Right cardiac atrium (tissue), 5 donors: ENCODE results near the gene BSG. TPM values are rescaled to one million over a fixed set of nuclear protein-coding genes. Genes with fewer than 3 reads are reported as not detected.

Experiments
- ATAC-seq, 2 donors: fragments of 200-7000 bp; cut with Tn5 transposase; one replicate each; pipeline versions ENCODE4 v1.8.0 to v1.9.1; 2020; ENCODE audit warnings: moderate library complexity in 2 of 2, mild to moderate bottlenecking in 1 of 2
- DNase-seq, 3 donors: peaks; one replicate each; pipeline ENCODE4 v3.0.0-alpha.2; 2020
- H3K27ac ChIP-seq: one replicate; pipeline ENCODE4 v1.5.1; 2013; ENCODE audit warnings: mild to moderate bottlenecking, low read length, control low read depth, moderate library complexity
- H3K27me3 ChIP-seq: one replicate; pipeline ENCODE4 v1.6.1; 2013; ENCODE audit not compliant: control insufficient read depth, insufficient read depth
- H3K4me1 ChIP-seq: one replicate; pipeline ENCODE4 v1.6.1; 2013; ENCODE audit warnings: low read length; ENCODE audit not compliant: control insufficient read depth, insufficient read depth
- H3K4me3 ChIP-seq: one replicate; pipeline ENCODE4 v1.5.1; 2013; ENCODE audit warnings: low read length, control low read depth
- H3K9me3 ChIP-seq: one replicate; pipeline ENCODE4 v1.6.1; 2013; ENCODE audit warnings: low read length; ENCODE audit not compliant: control insufficient read depth
- WGBS: extraction: QIAGEN DNeasy Blood & Tissue Kit; methylation state at CpG from one replicate; pipeline ENCODE4 v1.1.7; 2013; 5-methylcytosine and 5-hydroxymethylcytosine counted together
- intact Hi-C, 4 donors: fragments of 100-400 bp; cut with DNase I; formaldehyde crosslinking; loops; one replicate each; pipeline versions ENCODE4 v1.11.0 to v1.14.0; 2022 to 2023
- long read RNA-seq, 4 donors: library from polyadenylated mRNA; unstranded; transcript quantifications; one replicate each; pipeline ENCODE4 v2.0.0, GENCODE V29; 2020 to 2021
- polyA plus RNA-seq: library from polyadenylated mRNA; stranded (reverse); fragments of 200-250 nt; gene quantifications from one replicate; pipeline ENCODE4 v1.2.3, GENCODE V29; 2013
- total RNA-seq, 4 donors: library from RNA; stranded (reverse); fragmentation: NEBNext Ultra II Directional; extraction: Animal tissue kit (Norgen Biotek cat#: 25700); gene quantifications; one replicate each; pipeline ENCODE4 v1.2.1, GENCODE V29; 2021
- donor health status: healthy with polysubstance abuse.
- donor health status: DM: no; HTN: yes; CAD: no.
- donor health status: DM: no; HTN: no; CAD: no.
- donor health status: DM: no; HTN: yes; CAD: no; lungs with severe emphysema.
- donor health status: DM: yes; HTN: yes; CAD: no.

The BSG gene
- total RNA-seq, result 1,000 to 10,000 TPM; 1,142 to 1,510 (median 1,274) TPM
- 1,705 TPM for polyA plus RNA-seq
- long read RNA-seq, donor 1, partial matches to known transcripts, result 226 of 2,495 reads
- long read RNA-seq, donor 1, other reads (novel, unspliced or antisense), result 2,269 of 2,495 reads
- long read RNA-seq, donor 2, partial matches to known transcripts, result 89 of 912 reads
- long read RNA-seq, donor 2, other reads (novel, unspliced or antisense), result 823 of 912 reads
- long read RNA-seq, donor 3, partial matches to known transcripts, result 2,362 of 2,603 reads
- long read RNA-seq, donor 3, other reads (novel, unspliced or antisense), result 241 of 2,603 reads
- long read RNA-seq, donor 4, partial matches to known transcripts, result 86 of 1,259 reads
- long read RNA-seq, donor 4, other reads (novel, unspliced or antisense), result 1,173 of 1,259 reads

DNA sequence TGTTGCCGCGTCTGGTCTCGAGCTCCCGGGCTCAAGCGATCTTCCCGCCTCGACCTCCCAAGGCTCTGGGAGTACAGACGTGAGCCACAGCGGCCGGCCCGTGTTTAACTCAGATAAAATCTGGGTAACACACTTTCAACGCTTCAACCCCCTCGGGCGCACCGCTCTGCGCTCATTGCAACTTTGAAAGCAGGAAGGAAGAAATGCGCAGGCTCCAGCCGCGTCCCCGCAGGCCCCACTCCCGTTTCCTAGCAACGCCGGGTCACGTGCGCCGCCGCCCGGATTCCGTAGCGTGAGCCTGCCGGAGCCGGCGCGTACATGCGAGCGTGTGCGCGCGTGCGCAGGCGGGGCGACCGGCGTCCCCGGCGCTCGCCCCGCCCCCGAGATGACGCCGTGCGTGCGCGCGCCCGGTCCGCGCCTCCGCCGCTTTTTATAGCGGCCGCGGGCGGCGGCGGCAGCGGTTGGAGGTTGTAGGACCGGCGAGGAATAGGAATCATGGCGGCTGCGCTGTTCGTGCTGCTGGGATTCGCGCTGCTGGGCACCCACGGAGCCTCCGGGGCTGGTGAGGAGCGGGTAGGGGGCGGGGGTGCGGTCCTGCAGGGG, at the start of gene BSG:
Gene BSG (plus strand): TSS at position 457 of the 603 bp plus-strand sequence. CDS start 39 bp downstream, at position 496.
- Histone ChIP-seq H3K27me3 (no peaks in the 10 kb centered on the region), H3K27ac (peak within 1 kb of the TSS; percentile 90), H3K9me3 (no peaks in the 10 kb centered on the region), H3K4me3 (peak within 1 kb of the TSS; percentile 91), H3K4me1 (peaks cover 2% of the 10 kb centered on the region)
- WGBS, result under 1% methylated on average over 79 of the region's 79 CpGs
- intact Hi-C loops, result loop anchor here in 2 of 4 donors (5.0 kb wide), 1 partner anchor 40 kb away; the partner anchor contains the start of gene CDC34 (in 2 of the 2)
- DNase-seq (peak; percentile 99 to 100 (median 99)), ATAC-seq (peak; percentile 79 to 86)

DNA sequence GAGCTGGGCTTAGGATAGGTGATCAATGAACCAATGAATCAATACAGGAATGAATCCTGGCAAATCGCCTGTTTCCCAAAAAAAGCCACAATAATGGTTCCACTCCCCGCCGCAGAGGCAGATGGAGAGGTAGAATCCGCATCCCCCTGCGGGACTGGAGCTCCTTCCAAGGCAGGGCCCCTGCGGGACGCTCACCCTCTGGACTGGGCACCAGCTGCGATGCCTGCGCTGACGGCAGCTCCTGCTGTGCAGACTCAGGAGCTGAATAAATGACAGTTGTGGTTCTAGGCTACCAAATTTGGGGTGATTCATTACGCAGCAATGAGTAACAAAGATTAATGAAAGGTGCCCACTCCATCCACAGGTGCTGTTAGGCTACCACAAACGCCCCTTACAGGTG, 49.7 kb upstream of the BSG start:
- H3K27me3 ChIP-seq, result no peaks in the 10 kb centered on the region
- H3K4me1 ChIP-seq, result no peaks in the 10 kb centered on the region
- intact Hi-C loops, result no loop called here
- no peak overlapping the region for H3K27ac ChIP-seq
- ATAC-seq (no peak), DNase-seq (peak in 1 of 3 donors; percentile 33)
- H3K4me3 ChIP-seq, result no peak overlapping the region
- H3K9me3 ChIP-seq, result no peaks in the 10 kb centered on the region
- 96% methylated on average over 12 of the region's 12 CpGs for WGBS

DNA sequence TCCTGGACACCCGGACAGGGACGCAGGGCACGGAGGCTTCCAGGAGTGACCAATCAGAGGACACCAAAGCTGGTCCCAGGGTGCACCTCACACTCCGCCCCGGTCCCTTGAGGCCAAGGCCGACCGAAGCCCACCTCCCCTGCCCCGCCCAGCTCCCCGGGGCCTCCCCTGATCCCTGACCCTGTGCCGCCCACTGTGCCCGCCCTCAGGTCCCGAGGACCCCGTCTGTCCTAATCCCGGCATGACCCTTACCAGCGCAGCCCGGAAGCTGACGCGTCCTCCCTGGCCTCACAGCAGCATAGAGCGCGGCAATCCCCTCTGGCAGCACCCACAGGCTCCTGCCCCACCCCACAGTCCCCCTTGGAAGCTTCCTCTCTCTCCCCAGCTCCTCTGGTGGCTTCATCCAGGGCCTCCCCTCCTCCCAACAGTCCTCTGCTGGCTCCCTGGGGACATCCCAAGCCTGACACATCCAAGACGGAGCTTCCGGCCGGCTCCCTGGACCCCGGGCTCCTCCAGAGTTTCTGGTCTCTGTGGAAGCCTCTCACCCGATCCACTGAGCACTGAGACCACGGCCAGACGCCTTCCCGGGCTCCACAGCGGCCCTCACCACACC, 48.2 kb upstream of the BSG start:
- ATAC-seq (peak; percentile 32 to 41), DNase-seq (peak in 1 of 3 donors; percentile 70)
- WGBS, result 62% methylated on average over 29 of the region's 29 CpGs
- no peak overlapping the region for H3K27ac ChIP-seq
- intact Hi-C loops, result no loop called here
- no peaks in the 10 kb centered on the region for H3K4me1 ChIP-seq
- H3K27me3 ChIP-seq, result no peaks in the 10 kb centered on the region
- no peaks in the 10 kb centered on the region for H3K9me3 ChIP-seq
- no peak overlapping the region for H3K4me3 ChIP-seq

DNA sequence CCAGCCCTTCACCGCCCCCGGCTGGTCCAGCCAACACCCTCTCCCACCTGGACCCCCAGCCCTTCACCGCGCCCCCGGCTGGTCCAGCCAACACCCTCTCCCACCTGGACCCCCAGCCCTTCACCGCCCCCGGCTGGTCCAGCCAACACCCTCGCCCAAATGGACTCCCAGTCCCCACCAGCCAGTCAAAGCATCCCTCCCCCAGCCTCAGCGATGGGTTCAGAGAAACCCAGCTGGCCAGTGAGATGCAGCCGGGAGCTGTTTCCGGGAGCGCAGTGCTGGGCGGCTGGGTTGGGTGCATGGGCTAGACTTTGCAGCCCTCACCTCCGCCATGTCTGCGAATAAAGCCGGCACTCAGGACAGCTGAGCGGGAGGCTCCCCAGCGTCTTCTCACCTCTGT, 47.4 kb upstream of the BSG start:
- Histone ChIP-seq H3K27ac (no peak overlapping the region), H3K9me3 (no peaks in the 10 kb centered on the region), H3K4me3 (no peak overlapping the region), H3K4me1 (no peaks in the 10 kb centered on the region), H3K27me3 (no peaks in the 10 kb centered on the region)
- 67% methylated on average over 18 of the region's 18 CpGs for WGBS
- DNase-seq (peak in 1 of 3 donors; percentile 68), ATAC-seq (no peak)
- intact Hi-C loops, result no loop called here

DNA sequence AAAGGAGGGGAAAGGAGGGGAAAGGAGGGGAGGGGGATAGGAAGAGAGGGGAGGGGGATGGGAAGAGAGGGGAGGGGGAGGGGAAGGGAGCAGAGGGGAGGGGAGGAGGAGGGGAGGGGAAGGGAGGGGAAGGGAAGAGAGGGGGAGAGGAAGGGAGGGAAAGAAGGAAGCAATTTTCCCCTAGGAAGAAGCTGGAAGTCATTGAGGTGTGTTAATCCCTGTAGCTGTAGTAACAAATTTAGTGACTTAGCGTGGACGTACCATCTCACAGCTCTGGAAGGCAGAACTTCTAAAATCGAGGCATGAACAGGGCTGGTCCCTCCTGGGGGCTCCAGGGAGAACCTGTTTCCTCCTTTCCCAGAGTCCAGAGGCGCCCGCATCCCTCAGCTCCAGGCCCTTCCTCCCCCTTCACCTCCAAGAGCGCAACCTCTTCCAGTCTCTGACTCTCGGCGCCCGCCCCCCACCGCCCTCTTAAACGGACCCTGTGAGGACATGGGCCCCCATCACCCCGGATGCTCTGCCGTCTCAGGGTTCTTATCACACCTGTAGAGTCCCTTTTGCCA, 46.5 kb upstream of the BSG start:
- WGBS, result 46% methylated on average over 13 of the region's 13 CpGs
- intact Hi-C loops, result no loop called here

DNA sequence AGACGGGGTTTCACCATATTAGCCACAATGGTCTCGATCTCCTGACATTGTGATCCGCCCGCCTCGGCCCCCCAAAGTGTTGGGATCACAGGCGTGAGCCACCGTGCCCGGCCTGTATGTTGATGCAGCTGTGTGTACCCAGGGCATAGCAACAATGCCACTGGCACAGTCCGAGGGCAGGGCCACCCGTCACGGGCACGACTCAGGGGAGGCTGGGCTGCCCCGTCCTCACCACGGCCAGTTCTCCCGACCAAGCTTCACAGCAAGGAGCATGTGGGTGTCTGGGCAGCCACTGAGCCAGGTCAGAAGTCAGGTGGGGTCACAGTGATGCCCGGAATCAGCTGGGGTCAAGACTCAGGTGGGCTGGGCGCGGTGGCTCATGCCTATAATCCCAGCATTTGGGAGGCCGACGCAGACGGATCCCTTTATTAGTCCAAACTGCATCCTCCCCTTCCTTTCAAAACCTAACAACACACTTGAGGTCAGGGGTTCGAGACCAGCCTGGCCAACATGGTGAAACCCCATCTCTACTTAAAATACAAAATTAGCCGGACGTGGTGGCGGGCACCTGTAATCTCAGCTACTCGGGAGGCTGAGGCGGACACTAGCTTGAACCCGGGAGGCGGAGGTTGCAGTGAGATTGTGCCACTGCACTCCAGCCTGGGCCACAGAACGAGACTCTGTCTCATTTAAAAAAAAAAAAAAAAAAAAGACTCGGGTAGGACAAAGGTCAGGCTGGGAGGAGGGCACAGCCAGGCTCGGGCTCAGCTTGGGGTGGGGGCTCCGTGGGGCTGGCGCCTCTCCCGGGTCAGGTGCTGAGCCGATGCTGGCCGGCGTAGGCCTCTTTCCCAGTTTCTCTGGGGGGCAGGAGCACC, 42.0 kb upstream of the BSG start:
- ATAC-seq (no peak), DNase-seq (peak in 1 of 3 donors; percentile 69)
- H3K27me3 ChIP-seq, result no peaks in the 10 kb centered on the region
- intact Hi-C loops, result loop anchor here in 3 of 4 donors (5.0 kb wide), 2 partner anchors 42 to 132 kb away; partner anchors contain the start of genes BSG (in 2 of the 3) and RNF126 (in 1 of the 3)
- H3K4me3 ChIP-seq, result peak overlapping the region; percentile 98
- no peak overlapping the region for H3K27ac ChIP-seq
- 70% methylated on average over 38 of the region's 38 CpGs for WGBS
- no peaks in the 10 kb centered on the region for H3K9me3 ChIP-seq
- H3K4me1 ChIP-seq, result peaks cover 9% of the 10 kb centered on the region

More for the DNA sequence above, 46.5 kb upstream of the BSG start:
- no peak overlapping the region for H3K4me3 ChIP-seq
- DNase-seq (no peak), ATAC-seq (no peak)
- H3K27me3 ChIP-seq, result no peaks in the 10 kb centered on the region
- no peak overlapping the region for H3K27ac ChIP-seq
- no peaks in the 10 kb centered on the region for H3K4me1 ChIP-seq
- no peaks in the 10 kb centered on the region for H3K9me3 ChIP-seq

DNA sequence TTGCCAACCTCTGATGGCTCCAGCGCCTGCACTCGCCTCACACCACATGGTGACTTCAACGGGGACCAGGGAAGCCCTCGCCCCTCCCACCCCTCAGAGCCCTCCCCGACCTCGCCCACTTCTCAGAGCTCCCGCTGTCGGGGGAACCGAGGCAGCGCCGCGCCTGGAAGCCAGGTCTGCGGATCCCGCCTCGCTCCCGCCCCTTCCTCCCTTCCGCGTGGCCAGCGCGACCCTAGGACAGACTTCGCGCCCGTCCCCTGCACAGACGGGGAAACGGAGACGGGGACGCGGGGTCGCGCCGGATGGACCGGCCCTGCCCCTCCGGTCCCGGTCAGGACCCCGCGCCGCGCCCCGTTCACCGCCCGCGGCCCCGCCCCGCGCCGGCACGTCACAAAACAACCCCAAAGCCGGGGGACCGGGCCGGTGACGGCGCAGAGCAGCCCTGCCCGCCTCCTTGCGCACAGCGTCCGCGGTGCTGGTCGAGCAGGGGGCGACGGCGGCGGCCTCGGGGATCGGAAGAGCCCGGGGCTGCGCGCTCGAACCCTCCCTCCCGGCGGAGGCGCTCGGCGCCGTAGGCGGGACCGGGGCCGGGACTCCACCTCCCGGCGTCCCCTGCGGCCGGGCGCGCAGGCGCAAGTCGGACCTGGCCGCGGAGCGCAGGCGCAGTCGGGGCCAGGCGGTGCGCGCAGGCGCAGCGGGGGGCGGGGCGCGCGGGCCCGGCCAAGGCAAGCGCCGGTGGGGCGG, 41.2 kb upstream of the BSG start:
- DNase-seq (peak; percentile 84 to 96 (median 95)), ATAC-seq (peak; percentile 67 to 80)
- WGBS, result under 1% methylated on average over 103 of the region's 103 CpGs
- Histone ChIP-seq H3K4me1 (peaks cover 9% of the 10 kb centered on the region), H3K27me3 (no peaks in the 10 kb centered on the region), H3K27ac (peak overlapping the region; percentile 92), H3K9me3 (no peaks in the 10 kb centered on the region), H3K4me3 (peak overlapping the region; percentile 98)
- intact Hi-C loops, result loop anchor here in 3 of 4 donors (5.0 kb wide), 2 partner anchors 41 to 131 kb away; partner anchors contain the start of genes BSG (in 2 of the 3) and RNF126 (in 1 of the 3)

DNA sequence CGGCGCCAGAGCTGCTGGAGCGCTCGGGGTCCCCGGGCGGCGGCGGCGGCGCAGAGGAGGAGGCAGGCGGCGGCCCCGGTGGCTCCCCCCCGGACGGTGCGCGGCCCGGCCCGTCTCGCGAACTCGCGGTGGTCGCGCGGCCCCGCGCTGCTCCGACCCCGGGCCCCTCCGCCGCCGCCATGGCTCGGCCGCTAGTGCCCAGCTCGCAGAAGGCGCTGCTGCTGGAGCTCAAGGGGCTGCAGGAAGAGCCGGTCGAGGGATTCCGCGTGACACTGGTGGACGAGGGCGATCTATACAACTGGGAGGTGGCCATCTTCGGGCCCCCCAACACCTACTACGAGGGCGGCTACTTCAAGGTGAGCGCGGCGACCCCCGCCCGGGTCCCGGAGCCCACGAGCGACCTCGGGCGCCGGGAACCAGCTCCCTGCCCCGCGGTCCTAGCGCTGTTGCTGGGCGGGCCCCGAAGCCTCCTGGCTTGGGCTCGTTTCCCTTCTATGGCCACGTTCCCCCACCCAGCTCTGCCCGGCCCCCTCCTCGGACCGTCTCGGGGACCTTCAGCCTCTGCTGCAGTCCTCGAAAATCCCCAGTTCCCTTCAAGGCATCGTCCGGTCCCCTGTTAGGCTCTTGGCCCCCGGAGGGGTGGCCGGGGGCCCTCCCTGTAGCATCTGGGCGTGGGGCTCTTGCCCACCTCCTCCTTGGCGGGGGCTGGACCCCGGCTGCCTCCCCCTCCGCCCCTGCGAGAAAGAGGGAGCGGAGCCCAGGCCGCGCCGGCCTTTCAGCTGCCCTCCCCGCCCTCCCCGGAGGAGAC, 40.4 kb upstream of the BSG start, which contains the start of gene CDC34:
Gene CDC34 (plus strand): TSS at position 8 of the 808 bp plus-strand sequence. CDS start 172 bp downstream, at position 180.
- Histone ChIP-seq H3K9me3 (no peaks in the 10 kb centered on the region), H3K27me3 (no peaks in the 10 kb centered on the region), H3K4me1 (peaks cover 9% of the 10 kb centered on the region), H3K4me3 (peak within 1 kb of the TSS; percentile 98), H3K27ac (peak within 1 kb of the TSS; percentile 92)
- intact Hi-C loops, result loop anchor here in 3 of 4 donors (5.0 kb wide), 2 partner anchors 40 to 130 kb away; partner anchors contain the start of genes BSG (in 2 of the 3) and RNF126 (in 1 of the 3)
- DNase-seq, result no peak
- under 1% methylated on average over 84 of the region's 84 CpGs for WGBS
- peak; percentile 8 to 9 for ATAC-seq
